HG02798 (cell line): Measurements from ENCODE around the gene FAM234B.

Experiments used
- ATAC-seq: cut with Tn5 transposase; IDR thresholded peaks from one replicate; pipeline ENCODE4 v1.9.1; 2021; ENCODE audit warnings: mild to moderate bottlenecking; ENCODE audit not compliant: unreplicated experiment, poor library complexity

Gene FAM234B

DNA sequence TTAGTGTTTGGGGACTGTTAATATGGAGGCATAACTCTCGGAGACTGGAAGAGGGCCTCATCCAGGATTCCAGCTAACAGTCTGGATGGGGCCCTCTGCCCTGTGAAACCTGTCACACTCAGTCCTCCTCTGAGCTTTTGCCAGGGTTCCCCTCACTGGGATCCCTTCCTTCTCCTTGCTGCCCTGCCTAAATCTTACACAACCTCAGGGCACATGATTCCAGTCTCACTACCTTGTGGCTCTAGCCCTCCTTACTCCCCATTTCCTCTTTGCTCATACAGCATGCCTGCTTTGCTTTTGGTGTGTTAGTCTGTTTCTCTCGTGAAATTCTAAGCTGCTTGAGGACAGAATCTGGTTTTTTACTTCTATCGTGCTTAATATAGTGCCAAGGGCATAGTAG is 60.2 kb downstream of the FAM234B start:
- ATAC-seq = no peak

DNA sequence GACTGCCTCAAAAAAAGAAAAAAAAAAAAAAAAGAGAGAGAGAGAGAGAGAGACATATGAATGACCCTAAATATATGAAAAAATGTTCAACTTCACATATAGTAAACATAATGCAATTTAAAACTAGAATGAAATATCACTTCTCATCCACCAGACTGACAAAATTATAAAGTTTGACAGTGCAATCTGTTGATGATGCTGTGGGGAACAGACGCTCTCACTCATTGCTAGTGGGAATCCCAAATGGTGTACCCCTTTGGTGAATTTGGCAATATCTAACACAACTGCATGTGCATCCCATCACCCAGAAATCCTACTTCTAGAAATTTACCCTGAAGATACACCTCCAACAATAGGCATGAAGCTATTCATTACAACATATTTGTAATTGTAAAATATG is 61.6 kb downstream of the FAM234B start:
- ATAC-seq = no peak

DNA sequence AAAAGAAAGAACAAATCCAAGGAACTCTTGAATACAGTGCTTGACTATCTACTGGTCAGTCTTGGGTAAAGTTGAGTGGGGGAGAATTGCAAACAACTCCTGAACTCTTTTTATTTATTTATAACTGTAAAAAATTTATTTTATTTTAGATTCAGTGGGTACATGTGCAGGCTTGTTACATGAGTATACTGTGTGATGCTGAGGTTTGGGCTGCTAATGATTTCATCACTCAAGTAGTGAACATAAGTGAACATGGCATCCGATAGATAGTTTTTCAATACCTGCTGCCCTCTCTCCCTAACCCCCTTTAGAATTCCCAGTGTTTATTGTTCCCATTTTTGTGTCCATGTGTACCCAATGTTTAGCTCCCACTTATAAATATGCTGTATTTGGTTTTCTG is 62.5 kb downstream of the FAM234B start:
- ATAC-seq = no peak

GRCh38 chr12:13112968-13113367 is 68.8 kb downstream of the FAM234B start:
- ATAC-seq = no peak

DNA sequence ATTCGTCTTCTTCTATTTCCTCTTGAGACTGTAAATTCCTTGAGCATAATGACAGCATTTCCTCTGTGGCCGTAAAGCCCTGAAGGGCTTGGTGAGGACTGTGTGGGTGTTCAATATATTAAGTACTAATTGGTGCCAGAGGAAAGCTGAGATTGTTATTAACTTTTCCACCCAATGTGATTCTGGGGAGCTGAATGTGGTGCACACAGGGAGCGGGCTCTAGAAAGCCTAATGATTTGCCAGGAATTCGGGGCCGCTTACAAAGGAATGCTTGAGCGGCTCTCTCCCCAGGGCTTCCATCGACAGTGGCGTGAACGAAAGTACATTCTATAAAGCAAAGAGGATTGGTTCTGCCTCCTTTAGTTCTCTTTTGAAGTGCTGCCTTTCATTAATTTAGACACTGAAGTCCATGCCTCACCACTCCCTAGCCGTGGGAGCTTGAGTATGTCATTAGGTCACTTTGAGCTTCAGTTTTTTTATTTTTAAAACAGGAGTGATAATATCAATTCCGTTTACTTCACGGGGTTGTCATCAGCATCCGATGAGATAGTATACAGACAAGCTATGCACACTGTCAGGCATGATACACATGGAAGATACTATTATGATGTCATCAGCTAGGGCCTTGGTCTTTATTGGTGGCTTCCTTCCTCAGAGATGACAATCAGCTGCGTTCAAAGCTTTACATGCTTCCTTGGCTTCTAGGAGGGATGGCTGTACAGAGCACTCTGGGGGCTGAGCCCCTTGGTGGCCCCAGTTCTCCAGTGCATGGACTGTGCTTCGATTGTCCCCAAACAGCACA is 70.3 kb downstream of the FAM234B start:
- no peak for ATAC-seq

DNA sequence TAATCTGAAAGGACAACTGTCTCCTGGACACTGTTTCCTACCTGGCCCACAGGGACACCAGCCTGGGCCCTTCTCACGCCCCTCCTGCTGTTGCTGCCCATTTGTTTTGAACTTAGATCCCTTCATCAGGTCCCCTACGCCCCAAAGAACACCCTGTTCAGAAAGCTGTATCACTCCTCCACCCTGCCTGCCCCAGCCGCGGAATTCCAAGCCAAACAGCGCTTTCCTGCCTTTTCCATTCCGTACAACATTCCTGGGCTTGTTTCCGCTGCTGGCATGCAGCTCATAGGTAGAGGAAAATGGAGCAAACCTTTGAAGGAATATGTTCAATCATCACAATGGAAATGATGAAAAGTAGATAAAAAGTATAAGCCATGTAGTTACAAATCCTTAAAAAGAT is 72.1 kb downstream of the FAM234B start:
- ATAC-seq = no peak

GRCh38 chr12:13117029-13117428 is 72.8 kb downstream of the FAM234B start:
- no peak for ATAC-seq

- ATAC-seq = no peak
Observed at GRCh38 chr12:13119826-13120225, 75.6 kb downstream of the FAM234B start.

DNA sequence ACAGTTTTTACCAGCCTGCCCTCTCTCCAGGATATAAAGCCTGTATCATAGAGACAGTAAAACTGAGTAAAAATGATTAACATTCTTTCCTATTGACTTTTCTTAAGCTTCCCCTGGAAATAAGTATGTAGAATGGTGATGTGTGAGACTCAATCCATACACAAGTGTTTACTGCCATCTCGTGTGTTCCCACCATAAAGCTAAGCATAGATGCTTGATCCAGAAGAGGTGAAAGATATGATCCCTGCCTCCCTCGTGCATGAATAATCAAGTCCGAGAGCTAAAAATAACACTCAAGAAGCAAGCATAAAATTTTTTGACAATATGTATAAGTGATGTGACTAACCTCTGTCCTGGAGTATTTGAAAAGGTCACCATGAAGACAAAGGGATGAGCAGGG is 76.2 kb downstream of the FAM234B start:
- ATAC-seq = no peak

DNA sequence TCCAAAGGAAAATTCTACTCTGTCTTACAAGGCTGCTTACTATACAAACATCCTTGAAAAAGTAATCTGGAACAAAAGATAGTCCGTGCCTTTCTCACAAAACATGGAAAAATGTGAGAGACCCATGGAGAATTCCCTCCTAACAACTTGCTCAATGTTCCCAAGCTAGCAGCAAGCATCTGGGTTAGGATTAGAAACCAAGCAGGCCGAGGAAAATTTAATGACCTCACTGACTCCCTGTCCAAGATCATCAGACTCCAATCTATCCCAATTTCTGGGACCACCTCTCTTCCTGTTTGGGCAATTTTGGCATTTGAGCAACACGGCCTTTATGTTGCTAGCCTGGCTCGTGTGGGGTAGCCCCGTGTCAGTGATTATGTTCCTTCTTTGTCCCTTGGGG is 77.4 kb downstream of the FAM234B start:
- ATAC-seq = no peak

DNA sequence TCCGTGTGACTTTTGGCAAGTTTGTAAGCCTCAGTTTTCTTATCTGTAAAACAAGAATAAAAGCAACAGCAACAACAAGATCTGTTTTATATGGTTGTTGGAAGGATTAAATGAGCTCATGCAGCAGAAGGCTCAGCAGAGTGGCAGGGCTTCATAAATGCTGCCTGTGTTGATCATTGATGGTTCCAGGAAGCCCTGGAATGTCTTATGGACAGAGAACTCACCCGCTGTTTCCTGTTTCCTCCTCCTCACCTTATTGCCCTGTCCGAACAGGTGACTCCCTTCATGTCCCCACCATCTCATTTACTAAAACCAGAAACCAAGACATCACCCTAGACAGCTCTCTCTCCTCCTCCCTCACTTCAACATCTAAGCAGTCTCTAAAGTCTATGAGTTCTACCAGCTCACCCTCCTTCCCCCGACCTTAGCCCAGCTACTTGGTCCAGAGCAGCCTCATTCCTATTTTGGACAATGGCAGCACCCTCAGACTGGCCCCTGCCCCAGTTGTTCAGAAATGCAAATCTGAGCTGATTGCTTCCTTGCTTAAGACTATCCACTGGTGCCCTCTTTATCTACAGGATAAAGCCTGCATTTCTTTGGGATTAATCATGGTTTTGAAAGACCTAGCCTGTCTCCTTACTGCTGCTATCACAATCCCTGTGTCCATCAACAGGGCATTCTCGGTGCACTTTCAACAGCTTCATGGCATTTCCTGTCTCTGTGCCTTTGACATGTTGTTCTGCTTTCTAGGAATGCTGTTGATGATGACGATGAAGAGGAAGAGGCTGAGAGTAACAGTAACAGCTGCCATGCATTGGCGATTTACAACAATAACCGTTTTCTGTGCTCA is 80.7 kb downstream of the FAM234B start:
- no peak for ATAC-seq

DNA sequence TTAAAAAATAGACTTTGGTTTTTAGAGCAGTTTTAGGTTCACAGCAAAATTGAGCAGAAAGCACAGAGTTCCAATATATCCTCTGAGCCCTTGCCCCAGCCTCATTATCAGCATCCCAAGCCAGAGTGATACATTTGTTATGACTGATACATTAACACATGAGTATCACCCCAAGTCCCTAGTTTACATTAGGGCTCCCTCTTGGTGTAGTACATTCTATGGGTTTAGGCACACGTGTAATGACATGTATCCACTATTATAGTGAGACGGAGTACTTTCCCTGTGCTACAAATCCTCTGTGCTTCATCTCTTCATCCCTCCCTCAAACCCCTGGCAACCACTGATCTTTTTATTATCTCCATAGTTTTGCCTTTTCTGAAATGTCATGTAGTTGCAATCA is 81.8 kb downstream of the FAM234B start:
- ATAC-seq = no peak

- no peak for ATAC-seq
Observed at GRCh38 chr12:13126494-13126893, 82.3 kb downstream of the FAM234B start.

- no peak for ATAC-seq
Observed at GRCh38 chr12:13127444-13127843, 83.3 kb downstream of the FAM234B start.

DNA sequence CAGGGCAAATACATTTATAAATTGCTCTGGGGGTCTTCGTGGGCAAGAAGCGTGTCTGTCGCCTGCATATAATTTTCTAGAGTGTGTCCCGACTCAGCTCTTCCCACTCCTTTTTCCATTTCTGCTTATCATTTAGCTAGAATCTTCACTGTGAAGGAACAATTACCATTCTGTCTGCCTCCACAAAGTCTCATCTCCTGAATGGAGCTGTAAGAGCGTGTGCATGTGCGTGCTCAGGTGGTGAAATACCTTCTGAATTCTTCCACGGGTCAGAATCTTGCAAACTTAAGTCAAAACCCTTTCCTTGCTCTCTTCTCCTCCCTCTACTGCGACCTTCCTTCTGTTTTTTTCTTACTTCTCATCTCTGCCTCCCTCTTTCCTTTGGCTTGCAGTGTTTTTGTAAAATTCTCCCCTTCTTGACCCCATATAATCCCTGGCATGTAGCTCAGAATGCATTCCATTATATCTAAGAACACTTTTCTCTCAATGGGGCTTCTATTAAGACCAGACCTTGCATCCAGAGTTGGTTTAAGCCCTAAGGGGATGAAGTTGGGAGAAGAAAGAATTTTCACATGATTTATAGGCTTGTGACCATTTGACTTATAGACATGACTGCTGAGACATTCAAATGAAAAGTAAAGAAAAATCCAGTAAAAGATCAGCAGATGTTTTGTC is 84.2 kb downstream of the FAM234B start:
- no peak for ATAC-seq

DNA sequence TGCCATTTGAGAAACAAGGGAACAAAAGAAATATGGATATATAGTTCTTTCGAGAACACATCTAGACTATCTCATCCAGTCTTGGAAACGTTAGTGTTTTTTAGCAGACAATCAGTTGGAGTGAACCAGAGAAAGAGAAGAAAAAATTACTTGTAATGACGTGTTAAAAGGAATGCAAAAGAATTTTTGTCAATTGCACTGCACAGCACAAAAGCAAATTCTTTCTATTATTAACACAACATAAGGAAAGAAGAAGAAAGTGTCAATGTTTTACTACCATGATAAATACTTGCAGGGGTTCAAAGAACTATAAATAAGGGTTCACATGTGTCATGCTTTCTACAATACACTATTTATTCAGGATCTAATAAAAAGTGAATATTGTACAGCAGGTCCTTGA is 86.8 kb downstream of the FAM234B start:
- no peak for ATAC-seq
